Measurements from ENCODE around the gene BACE1.

The BACE1 gene

DNA sequence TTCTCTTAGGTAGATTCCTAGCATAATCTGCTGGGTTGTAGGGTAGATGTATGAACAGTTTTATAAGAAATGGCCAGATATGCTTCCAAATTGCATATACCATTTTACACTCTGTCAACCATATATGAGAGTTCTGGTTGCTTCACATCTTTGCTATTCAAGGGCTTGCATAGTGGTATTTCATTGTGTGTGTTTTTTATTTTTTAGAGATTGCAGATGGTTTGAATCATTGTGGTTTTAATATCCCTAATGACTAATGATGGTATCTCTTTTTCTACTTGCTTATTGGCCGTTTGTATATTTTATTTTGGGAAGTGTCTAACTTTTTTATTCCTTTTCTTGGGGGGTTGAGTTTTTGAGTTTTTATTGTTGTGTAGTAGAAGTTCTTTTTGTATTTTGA lies 56.6 kb downstream of the BACE1 start:
- 0 out of 2 replicates have a peak overlapping the region, but pooled peaks have one; percentile 53 for H3K27ac ChIP-seq
- no peak for DNase-seq (ENCODE audit: low read depth, low spot score)
- H3K4me3 ChIP-seq: no peak overlapping the region

DNA sequence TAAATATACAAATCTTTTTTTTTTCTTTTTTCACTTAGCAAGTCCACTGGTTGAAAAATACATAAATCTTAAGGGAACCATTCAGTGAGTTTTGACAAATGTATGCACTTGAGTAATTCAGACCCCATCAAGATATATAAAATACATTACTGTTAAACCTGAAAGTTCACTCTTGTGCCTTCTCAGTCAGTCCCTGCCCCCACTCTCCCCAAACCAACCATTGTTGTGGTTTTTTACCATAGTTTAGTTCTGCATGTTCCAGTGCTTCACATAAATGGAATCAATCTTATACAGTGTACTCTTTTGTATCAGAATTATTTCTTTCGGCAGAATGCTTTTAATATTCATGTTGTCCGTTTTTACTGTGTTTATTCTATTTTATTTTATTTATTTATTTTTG lies 57.5 kb downstream of the BACE1 start:
- H3K9me3 ChIP-seq (ENCODE audit: low read depth, low read length): no peaks in the 10 kb centered on the region
- no peak overlapping the region for H3K4me3 ChIP-seq
- H3K36me3 ChIP-seq (ENCODE audit: insufficient read depth, low read length): peaks cover 42% of the 10 kb centered on the region
- TF ChIP-seq POLR2AphosphoS5 (IDR thresholded peaks at IDR 0.05; ENCODE audit: borderline replicate concordance, low read depth, low read length) (no peak), FOXP2 (optimal IDR thresholded peaks at IDR 0.05; ENCODE audit: control extremely low read depth, extremely low read length, insufficient read depth) (no peak), EZH2 (IDR thresholded peaks at IDR 0.05) (no peak)
- DNase-seq (ENCODE audit: low read depth, low spot score): no peak
- no peak overlapping the region for H3K27ac ChIP-seq
- H3K9ac ChIP-seq (ENCODE audit: insufficient read length): no peak overlapping the region

More for the DNA sequence above, 56.6 kb downstream of the BACE1 start:
- Histone ChIP-seq H3K9me3 (ENCODE audit: low read depth, low read length) (no peaks in the 10 kb centered on the region), H3K36me3 (ENCODE audit: insufficient read depth, low read length) (peaks cover 47% of the 10 kb centered on the region), H3K9ac (ENCODE audit: insufficient read length) (no peak overlapping the region)
- TF ChIP-seq FOXP2 (optimal IDR thresholded peaks at IDR 0.05; ENCODE audit: control extremely low read depth, extremely low read length, insufficient read depth) (no peak), EZH2 (IDR thresholded peaks at IDR 0.05) (no peak), POLR2AphosphoS5 (IDR thresholded peaks at IDR 0.05; ENCODE audit: borderline replicate concordance, low read depth, low read length) (no peak)

DNA sequence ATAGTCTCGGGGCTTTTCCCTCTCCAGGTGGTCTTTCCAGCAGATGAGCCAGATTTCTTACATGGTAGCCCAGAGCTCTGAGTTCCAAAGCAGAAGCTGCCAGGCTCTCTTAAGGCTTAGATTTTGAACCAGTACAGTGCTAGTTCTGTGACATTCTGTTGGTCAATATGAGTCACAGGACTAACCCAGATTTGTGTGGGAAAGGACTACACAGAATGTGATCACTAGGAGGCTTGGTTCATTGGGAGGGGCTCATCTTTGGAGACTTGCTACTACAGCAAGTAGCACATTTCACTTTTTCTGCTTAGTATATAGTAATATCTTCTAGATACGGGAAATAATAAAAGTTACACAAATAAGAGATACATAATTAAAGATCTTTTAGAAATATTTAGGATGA lies 59.5 kb downstream of the BACE1 start:
- peaks cover 27% of the 10 kb centered on the region for H3K36me3 ChIP-seq (ENCODE audit: insufficient read depth, low read length)
- TF ChIP-seq FOXP2 (optimal IDR thresholded peaks at IDR 0.05; ENCODE audit: control extremely low read depth, extremely low read length, insufficient read depth) (no peak), POLR2AphosphoS5 (IDR thresholded peaks at IDR 0.05; ENCODE audit: borderline replicate concordance, low read depth, low read length) (no peak), EZH2 (IDR thresholded peaks at IDR 0.05) (no peak)
- H3K27ac ChIP-seq: no peak overlapping the region
- DNase-seq (ENCODE audit: low read depth, low spot score): no peak
- H3K9ac ChIP-seq (ENCODE audit: insufficient read length): no peak overlapping the region
- no peaks in the 10 kb centered on the region for H3K9me3 ChIP-seq (ENCODE audit: low read depth, low read length)
- no peak overlapping the region for H3K4me3 ChIP-seq

DNA sequence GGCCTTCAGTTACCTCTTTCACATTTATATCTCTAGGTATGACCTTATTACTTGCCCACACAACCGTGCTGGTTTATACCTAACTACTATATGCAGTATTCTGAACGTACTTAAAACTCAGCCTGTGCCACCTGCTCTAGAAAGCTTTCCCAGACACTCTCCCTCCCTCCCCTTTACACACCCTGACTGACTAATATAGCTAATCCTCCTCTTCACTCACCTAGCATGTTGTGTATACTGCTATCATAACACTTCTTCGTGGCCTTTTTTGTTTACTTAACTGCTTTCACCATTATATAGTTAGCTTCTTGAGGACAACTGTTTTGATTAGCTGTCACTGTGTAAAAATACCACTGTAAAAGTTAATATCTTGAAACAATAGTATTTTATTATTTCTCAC lies 60.1 kb downstream of the BACE1 start:
- H3K27ac ChIP-seq: no peak overlapping the region
- TF ChIP-seq POLR2AphosphoS5 (IDR thresholded peaks at IDR 0.05; ENCODE audit: borderline replicate concordance, low read depth, low read length) (no peak), FOXP2 (optimal IDR thresholded peaks at IDR 0.05; ENCODE audit: control extremely low read depth, extremely low read length, insufficient read depth) (no peak), EZH2 (IDR thresholded peaks at IDR 0.05) (no peak)

DNA sequence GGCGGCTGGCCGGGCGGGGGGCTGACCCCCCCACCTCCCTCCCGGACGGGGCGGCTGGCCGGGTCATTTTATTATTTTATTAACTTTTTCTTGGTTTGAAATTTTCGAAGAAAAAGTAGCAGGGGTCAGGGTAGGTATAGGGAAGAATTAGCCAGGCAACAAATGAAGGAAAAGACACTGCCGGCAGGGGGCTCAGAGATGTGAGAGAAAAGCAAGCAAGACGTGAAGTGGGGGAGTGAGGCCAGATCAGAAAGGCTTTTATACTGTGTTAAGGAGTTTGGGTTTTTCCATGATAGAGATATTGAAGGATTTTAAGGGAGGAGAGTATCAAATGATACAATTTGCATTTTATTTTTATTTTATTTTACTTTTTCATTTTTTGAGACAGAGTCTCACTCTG lies 64.5 kb downstream of the BACE1 start:
- H3K9me3 ChIP-seq (ENCODE audit: low read depth, low read length): no peaks in the 10 kb centered on the region
- H3K4me3 ChIP-seq: no peak overlapping the region
- no peak for DNase-seq (ENCODE audit: low read depth, low spot score)
- TF ChIP-seq POLR2AphosphoS5 (IDR thresholded peaks at IDR 0.05; ENCODE audit: borderline replicate concordance, low read depth, low read length) (no peak), EZH2 (IDR thresholded peaks at IDR 0.05) (no peak), FOXP2 (optimal IDR thresholded peaks at IDR 0.05; ENCODE audit: control extremely low read depth, extremely low read length, insufficient read depth) (no peak)
- H3K27ac ChIP-seq: no peak overlapping the region
- no peak overlapping the region for H3K9ac ChIP-seq (ENCODE audit: insufficient read length)
- H3K36me3 ChIP-seq (ENCODE audit: insufficient read depth, low read length): peaks cover 35% of the 10 kb centered on the region

More for the DNA sequence above, 60.1 kb downstream of the BACE1 start:
- no peak for DNase-seq (ENCODE audit: low read depth, low spot score)
- peaks cover 24% of the 10 kb centered on the region for H3K36me3 ChIP-seq (ENCODE audit: insufficient read depth, low read length)
- no peak overlapping the region for H3K4me3 ChIP-seq
- H3K9me3 ChIP-seq (ENCODE audit: low read depth, low read length): no peaks in the 10 kb centered on the region
- H3K9ac ChIP-seq (ENCODE audit: insufficient read length): no peak overlapping the region

DNA sequence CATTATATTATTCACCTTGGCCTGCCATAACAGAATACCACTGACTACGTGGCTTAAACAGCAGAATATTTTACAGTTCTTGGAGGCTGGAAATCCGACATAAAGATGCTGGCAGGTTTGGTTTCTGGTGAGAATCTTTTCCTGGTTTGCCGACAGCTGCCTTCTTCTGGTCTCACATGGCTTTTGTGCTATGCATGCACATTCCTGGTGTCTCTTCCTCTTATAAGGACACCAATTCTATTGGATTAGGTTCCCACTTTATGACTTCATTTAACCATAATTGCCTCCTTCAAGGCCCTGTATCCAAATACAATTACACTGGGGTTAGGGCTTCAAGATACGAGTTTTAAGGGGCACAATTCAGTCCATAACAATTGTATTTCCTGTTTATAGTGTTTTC lies 66.5 kb downstream of the BACE1 start:
- Histone ChIP-seq H3K9ac (ENCODE audit: insufficient read length) (no peak overlapping the region), H3K27ac (no peak overlapping the region), H3K4me3 (no peak overlapping the region), H3K36me3 (ENCODE audit: insufficient read depth, low read length) (peaks cover 44% of the 10 kb centered on the region), H3K9me3 (ENCODE audit: low read depth, low read length) (no peaks in the 10 kb centered on the region)
- TF ChIP-seq POLR2AphosphoS5 (IDR thresholded peaks at IDR 0.05; ENCODE audit: borderline replicate concordance, low read depth, low read length) (no peak), EZH2 (IDR thresholded peaks at IDR 0.05) (no peak), FOXP2 (optimal IDR thresholded peaks at IDR 0.05; ENCODE audit: control extremely low read depth, extremely low read length, insufficient read depth) (no peak)
- DNase-seq (ENCODE audit: low read depth, low spot score): no peak

DNA sequence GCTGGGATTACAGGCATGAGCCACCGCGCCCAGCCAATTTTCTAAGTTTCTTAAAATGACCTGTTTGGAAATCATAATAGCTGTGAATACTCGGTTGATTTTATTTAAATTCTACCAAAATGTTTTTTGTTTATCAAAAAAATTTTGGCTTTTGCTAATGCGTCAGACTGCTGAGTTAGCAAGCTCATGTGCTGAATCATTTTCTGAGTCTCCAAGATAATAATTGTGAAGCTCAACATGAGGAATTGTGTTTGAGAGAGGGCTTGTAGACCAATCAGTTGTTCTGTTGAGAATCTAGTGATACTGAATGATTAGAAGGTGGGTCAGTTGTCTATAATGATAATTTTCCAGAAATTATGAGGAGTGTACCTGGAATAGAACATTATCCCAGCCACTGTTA lies 67.7 kb downstream of the BACE1 start:
- H3K9ac ChIP-seq (ENCODE audit: insufficient read length): no peak overlapping the region
- DNase-seq (ENCODE audit: low read depth, low spot score): no peak
- H3K27ac ChIP-seq: no peak overlapping the region
- H3K4me3 ChIP-seq: no peak overlapping the region
- TF ChIP-seq FOXP2 (optimal IDR thresholded peaks at IDR 0.05; ENCODE audit: control extremely low read depth, extremely low read length, insufficient read depth) (no peak), POLR2AphosphoS5 (IDR thresholded peaks at IDR 0.05; ENCODE audit: borderline replicate concordance, low read depth, low read length) (no peak), EZH2 (IDR thresholded peaks at IDR 0.05) (no peak)
- peaks cover 52% of the 10 kb centered on the region for H3K36me3 ChIP-seq (ENCODE audit: insufficient read depth, low read length)
- no peaks in the 10 kb centered on the region for H3K9me3 ChIP-seq (ENCODE audit: low read depth, low read length)

DNA sequence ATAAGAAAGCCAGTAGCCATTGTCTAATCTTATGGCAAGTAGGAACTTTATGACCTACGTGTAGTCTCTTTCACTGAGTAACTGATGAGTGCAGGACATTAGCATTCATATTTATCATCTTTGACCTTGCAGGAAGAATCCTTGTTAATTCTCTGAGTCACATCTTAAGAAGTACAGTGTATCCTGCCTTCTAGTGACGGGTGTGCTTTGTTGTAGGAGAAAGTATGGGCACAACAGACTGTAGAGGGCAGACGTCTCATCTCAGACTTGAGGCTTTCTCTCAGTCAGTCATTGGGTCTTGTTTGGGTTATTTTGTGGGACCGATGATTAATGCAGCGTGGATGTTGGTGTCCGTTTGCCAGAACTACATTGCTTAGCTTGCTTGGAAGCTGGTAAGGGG lies 76.8 kb downstream of the BACE1 start:
- H3K9ac ChIP-seq (ENCODE audit: insufficient read length): no peak overlapping the region
- no peak for TF ChIP-seq FOXP2 (optimal IDR thresholded peaks at IDR 0.05; ENCODE audit: control extremely low read depth, extremely low read length, insufficient read depth)
- TF ChIP-seq POLR2AphosphoS5 (IDR thresholded peaks at IDR 0.05; ENCODE audit: borderline replicate concordance, low read depth, low read length): no peak
- no peak for TF ChIP-seq EZH2 (IDR thresholded peaks at IDR 0.05)
- H3K9me3 ChIP-seq (ENCODE audit: low read depth, low read length): no peaks in the 10 kb centered on the region
- no peak for DNase-seq (ENCODE audit: low read depth, low spot score)
- no peak overlapping the region for H3K4me3 ChIP-seq
- H3K27ac ChIP-seq: no peak overlapping the region
- peaks cover 36% of the 10 kb centered on the region for H3K36me3 ChIP-seq (ENCODE audit: insufficient read depth, low read length)

DNA sequence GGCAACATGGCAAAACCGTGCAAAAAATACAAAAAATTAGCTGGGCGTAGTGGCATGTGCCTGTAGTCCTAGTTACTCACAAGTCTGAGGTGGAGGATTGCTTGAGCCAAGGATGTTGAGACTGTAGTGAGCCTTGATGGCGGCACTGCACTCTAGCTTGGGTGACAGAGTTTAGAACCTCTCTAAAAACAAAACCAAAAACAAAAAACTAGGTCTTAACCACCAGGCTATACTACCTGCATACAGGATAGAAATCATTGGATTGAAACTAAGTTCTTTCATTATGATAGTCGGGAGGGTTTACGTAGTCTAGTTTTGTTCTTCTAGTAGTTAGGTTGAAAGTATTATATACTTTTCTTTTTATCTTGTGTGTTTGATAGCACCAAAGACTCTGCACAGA lies 77.8 kb downstream of the BACE1 start:
- no peak for DNase-seq (ENCODE audit: low read depth, low spot score)
- Histone ChIP-seq H3K9ac (ENCODE audit: insufficient read length) (no peak overlapping the region), H3K27ac (no peak overlapping the region), H3K9me3 (ENCODE audit: low read depth, low read length) (no peaks in the 10 kb centered on the region), H3K4me3 (no peak overlapping the region), H3K36me3 (ENCODE audit: insufficient read depth, low read length) (peaks cover 29% of the 10 kb centered on the region)
- TF ChIP-seq EZH2 (IDR thresholded peaks at IDR 0.05) (no peak), POLR2AphosphoS5 (IDR thresholded peaks at IDR 0.05; ENCODE audit: borderline replicate concordance, low read depth, low read length) (no peak), FOXP2 (optimal IDR thresholded peaks at IDR 0.05; ENCODE audit: control extremely low read depth, extremely low read length, insufficient read depth) (no peak)
